Measurements from ENCODE around the gene SLC25A51.

- TF ChIP-seq, protein P1, sequence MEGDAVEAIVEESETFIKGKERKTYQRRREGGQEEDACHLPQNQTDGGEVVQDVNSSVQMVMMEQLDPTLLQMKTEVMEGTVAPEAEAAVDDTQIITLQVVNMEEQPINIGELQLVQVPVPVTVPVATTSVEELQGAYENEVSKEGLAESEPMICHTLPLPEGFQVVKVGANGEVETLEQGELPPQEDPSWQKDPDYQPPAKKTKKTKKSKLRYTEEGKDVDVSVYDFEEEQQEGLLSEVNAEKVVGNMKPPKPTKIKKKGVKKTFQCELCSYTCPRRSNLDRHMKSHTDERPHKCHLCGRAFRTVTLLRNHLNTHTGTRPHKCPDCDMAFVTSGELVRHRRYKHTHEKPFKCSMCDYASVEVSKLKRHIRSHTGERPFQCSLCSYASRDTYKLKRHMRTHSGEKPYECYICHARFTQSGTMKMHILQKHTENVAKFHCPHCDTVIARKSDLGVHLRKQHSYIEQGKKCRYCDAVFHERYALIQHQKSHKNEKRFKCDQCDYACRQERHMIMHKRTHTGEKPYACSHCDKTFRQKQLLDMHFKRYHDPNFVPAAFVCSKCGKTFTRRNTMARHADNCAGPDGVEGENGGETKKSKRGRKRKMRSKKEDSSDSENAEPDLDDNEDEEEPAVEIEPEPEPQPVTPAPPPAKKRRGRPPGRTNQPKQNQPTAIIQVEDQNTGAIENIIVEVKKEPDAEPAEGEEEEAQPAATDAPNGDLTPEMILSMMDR (IDR thresholded peaks at IDR 0.05) = no peak
- TF ChIP-seq POLR2AphosphoS5 (IDR thresholded peaks at IDR 0.05) = no peak
- no peak for TF ChIP-seq EP300 (IDR thresholded peaks at IDR 0.05)
- TF ChIP-seq POLR2A (IDR thresholded peaks at IDR 0.05) = no peak
Observed at GRCh38 chr9:37929441-37929895, 25.5 kb upstream of the SLC25A51 start.

Data from upper lobe of left lung (tissue), 4 donors.